Transverse colon (tissue), 4 donors: ENCODE data around the gene CAPN7.

Source experiments
- CTCF ChIP-seq, 5 experiments: fragments of 200-600 bp in 3 of 5; fragments of 450-650 bp in 2 of 5; sonication (generic) in 3 of 5; IDR thresholded peaks; 1 replicate in 2 of 5; 2 replicates in 3 of 5; pipeline ENCODE4 v1.5.1; 2016 to 2017; ENCODE audit warnings: antibody characterized with exemption in 5 of 5, inconsistent platforms in 3 of 5, mild to moderate bottlenecking in 2 of 5, moderate library complexity in 1 of 5
- POLR2A ChIP-seq: fragments of 450-650 bp; IDR thresholded peaks from one replicate; pipeline ENCODE4 v1.6.1; 2016; ENCODE audit warnings: antibody characterized with exemption, mild to moderate bottlenecking, moderate library complexity
- POLR2AphosphoS5 ChIP-seq, 3 donors: sonication (generic); formaldehyde crosslinking; IDR thresholded peaks; one replicate each; pipeline ENCODE4 v1.6.1; 2016; ENCODE audit warnings: antibody characterized with exemption in 3 of 3

DNA sequence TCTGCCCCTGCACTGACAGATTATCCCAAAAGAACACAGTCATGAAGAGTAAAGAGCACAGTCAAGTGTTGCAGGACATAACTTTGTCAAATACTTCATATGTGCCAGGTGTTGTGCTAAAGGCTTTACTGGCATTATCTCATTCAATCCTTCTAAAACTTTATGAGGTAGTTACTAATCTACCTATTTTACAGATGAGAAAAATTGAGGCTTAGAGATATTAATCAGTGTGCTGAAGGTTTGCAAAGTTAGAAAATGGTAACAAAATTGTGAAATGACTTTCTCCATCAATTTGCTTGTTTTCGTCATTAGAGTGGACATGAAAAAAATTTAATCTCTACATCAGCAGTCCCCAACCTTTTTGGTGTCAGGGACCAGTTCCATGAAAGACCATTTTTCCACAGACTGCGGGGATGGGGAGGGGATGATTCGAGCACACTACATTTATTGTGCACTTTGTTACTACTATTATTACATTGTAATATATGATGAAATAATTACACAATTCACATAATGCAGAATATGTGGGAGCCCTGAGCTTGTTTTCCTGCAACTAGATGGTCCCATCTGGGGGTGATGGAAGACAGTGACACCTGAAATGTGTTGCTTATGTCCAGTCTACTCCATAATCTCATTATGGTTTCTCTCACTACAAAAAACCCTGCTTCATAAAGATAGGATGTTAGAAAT, 8.6 kb upstream of the CAPN7 start:
- TF ChIP-seq CTCF (IDR thresholded peaks at IDR 0.05) (no peak), POLR2AphosphoS5 (IDR thresholded peaks at IDR 0.05) (no peak), POLR2A (no peak)
